ENCODE results near the gene SUZ12. TPM values are rescaled to one million over a fixed set of nuclear protein-coding genes. Genes with fewer than 3 reads are reported as not detected.

The SUZ12 gene
- total RNA-seq, 2 donors from 2014 or later, result 32.6 to 41.7 TPM

DNA sequence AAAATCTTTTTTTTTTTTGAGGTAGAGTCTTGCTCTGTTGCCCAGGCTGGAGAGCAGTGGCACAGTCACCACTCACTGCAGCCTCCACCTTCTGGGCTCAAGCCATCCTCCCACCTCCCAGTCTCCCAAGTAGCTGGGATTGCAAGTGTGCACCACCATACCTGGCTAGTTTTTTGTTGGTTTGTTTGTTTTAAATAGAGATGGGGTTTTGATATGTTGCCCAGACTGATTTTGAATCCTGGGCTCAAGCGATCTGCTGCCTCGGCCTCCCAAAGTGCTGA lies 72.4 kb downstream of the SUZ12 start:
- no peaks in the 10 kb centered on the region for H3K27me3 ChIP-seq (ENCODE audit: control insufficient read depth, insufficient read depth, low read length, poor library complexity, severe bottlenecking)
- Mint-ChIP-seq H3K36me3 (ENCODE audit: low read depth) (peaks cover 14% of the 10 kb centered on the region), H3K4me3 (peak overlapping the region; percentile 90), H3K27me3 (ENCODE audit: insufficient read depth) (peaks cover 8% of the 10 kb centered on the region), H3K9me3 (no peaks in the 10 kb centered on the region), H3K4me1 (peaks cover 11% of the 10 kb centered on the region), H3K27ac (no peak overlapping the region)
- no peaks in the 10 kb centered on the region for H3K4me1 ChIP-seq (ENCODE audit: control insufficient read depth, insufficient read depth, low read length)
- 95% methylated on average over 2 of the region's 2 CpGs; no CpG with 5 or more reads in 1 of the 2 experiments for whole genome bisulfite sequencing, 2 experiments (ENCODE audit: insufficient coverage in 1 of 2, insufficient read length in 1 of 2)
- DNase-seq, result no peak
- peak overlapping the region; percentile 96 for H3K4me3 ChIP-seq (ENCODE audit: low read length)
- no peak overlapping the region for H3K27ac ChIP-seq (ENCODE audit: low read depth, low read length)
- H3K9me3 ChIP-seq (ENCODE audit: control insufficient read depth, low read length), result no peaks in the 10 kb centered on the region
- no peak overlapping the region for H3K9ac ChIP-seq (ENCODE audit: extremely low read depth, low read length, poor library complexity, severe bottlenecking)
- TF ChIP-seq, protein P1, sequence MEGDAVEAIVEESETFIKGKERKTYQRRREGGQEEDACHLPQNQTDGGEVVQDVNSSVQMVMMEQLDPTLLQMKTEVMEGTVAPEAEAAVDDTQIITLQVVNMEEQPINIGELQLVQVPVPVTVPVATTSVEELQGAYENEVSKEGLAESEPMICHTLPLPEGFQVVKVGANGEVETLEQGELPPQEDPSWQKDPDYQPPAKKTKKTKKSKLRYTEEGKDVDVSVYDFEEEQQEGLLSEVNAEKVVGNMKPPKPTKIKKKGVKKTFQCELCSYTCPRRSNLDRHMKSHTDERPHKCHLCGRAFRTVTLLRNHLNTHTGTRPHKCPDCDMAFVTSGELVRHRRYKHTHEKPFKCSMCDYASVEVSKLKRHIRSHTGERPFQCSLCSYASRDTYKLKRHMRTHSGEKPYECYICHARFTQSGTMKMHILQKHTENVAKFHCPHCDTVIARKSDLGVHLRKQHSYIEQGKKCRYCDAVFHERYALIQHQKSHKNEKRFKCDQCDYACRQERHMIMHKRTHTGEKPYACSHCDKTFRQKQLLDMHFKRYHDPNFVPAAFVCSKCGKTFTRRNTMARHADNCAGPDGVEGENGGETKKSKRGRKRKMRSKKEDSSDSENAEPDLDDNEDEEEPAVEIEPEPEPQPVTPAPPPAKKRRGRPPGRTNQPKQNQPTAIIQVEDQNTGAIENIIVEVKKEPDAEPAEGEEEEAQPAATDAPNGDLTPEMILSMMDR (conservative IDR thresholded peaks at IDR 0.05), result no peak
- H3K36me3 ChIP-seq (ENCODE audit: control insufficient read depth, insufficient read depth, low read length), result no peaks in the 10 kb centered on the region

DNA sequence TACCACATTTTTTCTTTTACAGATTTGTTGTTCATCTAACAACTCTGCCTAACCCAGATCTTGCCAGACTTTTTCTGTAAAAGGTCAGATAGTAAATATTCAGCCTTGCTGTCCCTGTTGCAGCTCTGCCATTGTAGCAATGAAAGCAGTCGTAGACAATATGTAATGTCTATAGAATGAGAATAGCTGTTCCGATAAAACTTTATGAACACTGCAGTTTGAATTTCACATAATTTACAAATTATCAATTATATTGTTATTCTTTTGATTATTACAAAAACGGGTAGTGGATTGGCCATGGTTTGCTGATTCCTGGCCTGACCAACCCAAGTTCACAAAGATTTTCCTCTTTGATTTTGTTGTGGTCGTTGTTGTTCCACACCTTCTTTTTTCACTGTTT lies 73.3 kb downstream of the SUZ12 start:
- H3K9ac ChIP-seq (ENCODE audit: extremely low read depth, low read length, poor library complexity, severe bottlenecking), result no peak overlapping the region

DNA sequence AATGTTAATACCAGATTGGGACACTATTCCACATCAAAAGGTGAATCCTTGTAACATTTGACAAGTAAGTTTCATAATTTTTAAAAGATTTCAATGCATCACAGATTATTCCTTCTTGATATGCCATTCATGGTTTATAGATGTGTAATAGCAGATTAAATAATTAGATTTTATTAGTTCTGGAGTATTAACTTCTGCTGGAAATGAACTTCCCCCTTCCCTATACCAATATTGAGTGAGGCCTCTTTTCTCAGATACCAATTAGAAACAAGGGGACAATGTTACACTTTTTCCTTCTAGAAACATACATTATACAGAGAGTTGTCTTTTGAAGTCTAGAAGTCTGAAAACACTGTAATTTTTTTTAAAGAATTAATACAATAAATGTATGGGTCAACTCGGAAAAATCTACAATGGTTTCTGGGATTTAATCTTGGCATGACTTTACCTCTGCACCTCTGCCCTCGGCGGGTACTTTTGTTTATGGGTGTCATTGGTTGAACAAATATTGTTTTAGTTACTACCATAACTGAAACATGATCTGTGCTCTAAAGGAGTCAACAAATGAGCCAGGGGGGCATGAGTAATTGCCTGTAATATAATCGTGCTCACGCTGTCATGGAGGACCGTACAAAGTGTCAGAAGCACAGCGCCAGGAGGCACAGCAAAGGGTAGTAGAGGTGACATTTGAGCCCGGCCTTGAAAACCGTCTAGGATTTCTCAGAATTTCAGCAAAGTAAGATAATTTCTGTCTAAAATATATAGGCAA lies 78.6 kb downstream of the SUZ12 start:
- Mint-ChIP-seq H3K9me3 (no peaks in the 10 kb centered on the region), H3K4me3 (no peak overlapping the region), H3K27ac (no peak overlapping the region), H3K36me3 (ENCODE audit: low read depth) (peaks cover 36% of the 10 kb centered on the region), H3K27me3 (ENCODE audit: insufficient read depth) (no peaks in the 10 kb centered on the region), H3K4me1 (no peaks in the 10 kb centered on the region)
- Histone ChIP-seq H3K27ac (ENCODE audit: low read depth, low read length) (no peak overlapping the region), H3K4me3 (ENCODE audit: low read length) (no peak overlapping the region), H3K27me3 (ENCODE audit: control insufficient read depth, insufficient read depth, low read length, poor library complexity, severe bottlenecking) (no peaks in the 10 kb centered on the region), H3K4me1 (ENCODE audit: control insufficient read depth, insufficient read depth, low read length) (no peaks in the 10 kb centered on the region), H3K36me3 (ENCODE audit: control insufficient read depth, insufficient read depth, low read length) (peaks cover 22% of the 10 kb centered on the region), H3K9ac (ENCODE audit: extremely low read depth, low read length, poor library complexity, severe bottlenecking) (no peak overlapping the region), H3K9me3 (ENCODE audit: control insufficient read depth, low read length) (no peaks in the 10 kb centered on the region)
- DNase-seq, result no peak
- WGBS, 2 experiments (ENCODE audit: insufficient coverage in 1 of 2, insufficient read length in 1 of 2), result 85 to 94% methylated on average over 2 to 9 of the region's 9 CpGs
- TF ChIP-seq, protein P1 (conservative IDR thresholded peaks at IDR 0.05), result no peak

More for the DNA sequence above, 73.3 kb downstream of the SUZ12 start:
- WGBS, 2 experiments (ENCODE audit: insufficient coverage in 1 of 2, insufficient read length in 1 of 2), result 95 to 100% methylated on average over 1 to 3 of the region's 4 CpGs
- Mint-ChIP-seq H3K9me3 (no peaks in the 10 kb centered on the region), H3K27ac (no peak overlapping the region), H3K4me3 (no peak overlapping the region), H3K36me3 (ENCODE audit: low read depth) (peaks cover 17% of the 10 kb centered on the region), H3K4me1 (peaks cover 11% of the 10 kb centered on the region), H3K27me3 (ENCODE audit: insufficient read depth) (peaks cover 8% of the 10 kb centered on the region)
- TF ChIP-seq, protein P1 (conservative IDR thresholded peaks at IDR 0.05), result no peak
- Histone ChIP-seq H3K4me1 (ENCODE audit: control insufficient read depth, insufficient read depth, low read length) (no peaks in the 10 kb centered on the region), H3K36me3 (ENCODE audit: control insufficient read depth, insufficient read depth, low read length) (no peaks in the 10 kb centered on the region), H3K27ac (ENCODE audit: low read depth, low read length) (no peak overlapping the region), H3K4me3 (ENCODE audit: low read length) (peak overlapping the region; percentile 53), H3K27me3 (ENCODE audit: control insufficient read depth, insufficient read depth, low read length, poor library complexity, severe bottlenecking) (no peaks in the 10 kb centered on the region), H3K9me3 (ENCODE audit: control insufficient read depth, low read length) (no peaks in the 10 kb centered on the region)
- no peak for DNase-seq
